ACC112 (cell line): ENCODE results near the gene N4BP2.

Experiments used
- H2AFZ ChIP-seq: fragments of 200-600 bp; sonication (generic); one replicate; pipeline ENCODE4 v1.6.0; 2017; ENCODE audit warnings: antibody characterized with exemption, low read length; ENCODE audit not compliant: unreplicated experiment
- H3K27ac ChIP-seq: fragments of 200-600 bp; sonication (generic); 2 replicates; pipeline ENCODE4 v1.5.1; 2014; ENCODE audit warnings: low read depth, mild to moderate bottlenecking, antibody characterized with exemption, low read length, moderate library complexity
- H3K27me3 ChIP-seq: fragments of 200-600 bp; sonication (generic); 2 replicates; pipeline ENCODE4 v1.6.1; 2014; ENCODE audit warnings: mild to moderate bottlenecking, antibody characterized with exemption, low read length, moderate library complexity, mixed read lengths; ENCODE audit not compliant: insufficient read depth
- H3K36me3 ChIP-seq: fragments of 200-600 bp; sonication (generic); 2 replicates; pipeline ENCODE4 v1.6.1; 2016; ENCODE audit warnings: mild to moderate bottlenecking, antibody characterized with exemption, low read length, moderate library complexity, mixed read lengths; ENCODE audit not compliant: insufficient read depth
- H3K4me1 ChIP-seq: fragments of 200-600 bp; sonication (generic); one replicate; pipeline ENCODE4 v1.6.1; 2016; ENCODE audit warnings: low read length, mixed read lengths; ENCODE audit not compliant: insufficient read depth, unreplicated experiment, control insufficient read depth
- H3K4me3 ChIP-seq: fragments of 200-600 bp; sonication (generic); 2 replicates; pipeline ENCODE4 v1.5.1; 2014; ENCODE audit warnings: mild to moderate bottlenecking, low read depth, low read length
- H3K79me2 ChIP-seq: fragments of 200-600 bp; sonication (generic); one replicate; pipeline ENCODE4 v1.6.0; 2016; ENCODE audit warnings: low read length; ENCODE audit not compliant: control insufficient read depth, unreplicated experiment, insufficient read depth

N4BP2 gene

GRCh38 chr4:40179360-40179759 lies 122.7 kb downstream of the N4BP2 start:
- Histone ChIP-seq H3K36me3 (no peaks in the 10 kb centered on the region), H3K27ac (peak overlapping the region; percentile 94), H3K79me2 (no peaks in the 10 kb centered on the region), H3K4me1 (peaks cover 24% of the 10 kb centered on the region), H3K4me3 (no peak overlapping the region), H2AFZ (no peak overlapping the region), H3K27me3 (no peaks in the 10 kb centered on the region)

GRCh38 chr4:40180356-40180755 lies 123.7 kb downstream of the N4BP2 start:
- Histone ChIP-seq H3K4me3 (no peak overlapping the region), H3K79me2 (no peaks in the 10 kb centered on the region), H2AFZ (peak overlapping the region; percentile 34), H3K36me3 (no peaks in the 10 kb centered on the region), H3K27me3 (no peaks in the 10 kb centered on the region), H3K4me1 (peaks cover 30% of the 10 kb centered on the region), H3K27ac (peak overlapping the region; percentile 94)

GRCh38 chr4:40182001-40182400 lies 125.4 kb downstream of the N4BP2 start:
- Histone ChIP-seq H3K79me2 (no peaks in the 10 kb centered on the region), H3K36me3 (no peaks in the 10 kb centered on the region), H2AFZ (no peak overlapping the region), H3K27me3 (no peaks in the 10 kb centered on the region), H3K27ac (no peak overlapping the region; the same call in 1 of the 2 replicates), H3K4me3 (no peak overlapping the region), H3K4me1 (peaks cover 46% of the 10 kb centered on the region)

- Histone ChIP-seq H3K4me3 (no peak overlapping the region), H2AFZ (no peak overlapping the region), H3K4me1 (peaks cover 47% of the 10 kb centered on the region), H3K79me2 (no peaks in the 10 kb centered on the region), H3K27ac (peak overlapping the region; percentile 83; the same call in 1 of the 2 replicates), H3K27me3 (no peaks in the 10 kb centered on the region), H3K36me3 (no peaks in the 10 kb centered on the region)
Observed at GRCh38 chr4:40182954-40183353, 126.3 kb downstream of the N4BP2 start.

- Histone ChIP-seq H2AFZ (peak overlapping the region; percentile 88), H3K27ac (peak overlapping the region; percentile 83), H3K79me2 (no peaks in the 10 kb centered on the region), H3K4me1 (peaks cover 47% of the 10 kb centered on the region), H3K4me3 (peak overlapping the region; percentile 8; the same call in 1 of the 2 replicates), H3K27me3 (no peaks in the 10 kb centered on the region), H3K36me3 (no peaks in the 10 kb centered on the region)
Observed at GRCh38 chr4:40183615-40184411, 127.2 kb downstream of the N4BP2 start.

GRCh38 chr4:40185830-40186664 lies 129.4 kb downstream of the N4BP2 start:
- Histone ChIP-seq H3K36me3 (no peaks in the 10 kb centered on the region), H3K4me1 (peaks cover 33% of the 10 kb centered on the region), H3K79me2 (no peaks in the 10 kb centered on the region), H3K27me3 (no peaks in the 10 kb centered on the region), H3K27ac (peak overlapping the region; percentile 83), H2AFZ (peak overlapping the region; percentile 74), H3K4me3 (no peak overlapping the region)

- no peaks in the 10 kb centered on the region for H3K36me3 ChIP-seq
- peak overlapping the region; percentile 83 for H3K27ac ChIP-seq
- no peak overlapping the region for H3K4me3 ChIP-seq
- no peaks in the 10 kb centered on the region for H3K27me3 ChIP-seq
- H2AFZ ChIP-seq, result no peak overlapping the region
- H3K79me2 ChIP-seq, result no peaks in the 10 kb centered on the region
- peaks cover 33% of the 10 kb centered on the region for H3K4me1 ChIP-seq
Observed at GRCh38 chr4:40186665-40187014, 130.0 kb downstream of the N4BP2 start.

GRCh38 chr4:40187386-40187906 lies 130.8 kb downstream of the N4BP2 start:
- no peaks in the 10 kb centered on the region for H3K36me3 ChIP-seq
- H3K79me2 ChIP-seq, result no peaks in the 10 kb centered on the region
- no peaks in the 10 kb centered on the region for H3K27me3 ChIP-seq
- peaks cover 33% of the 10 kb centered on the region for H3K4me1 ChIP-seq
- no peak overlapping the region for H3K27ac ChIP-seq
- no peak overlapping the region for H2AFZ ChIP-seq
- H3K4me3 ChIP-seq, result no peak overlapping the region

- peaks cover 18% of the 10 kb centered on the region for H3K4me1 ChIP-seq
- H3K36me3 ChIP-seq, result no peaks in the 10 kb centered on the region
- no peak overlapping the region for H2AFZ ChIP-seq
- no peaks in the 10 kb centered on the region for H3K27me3 ChIP-seq
- H3K27ac ChIP-seq, result no peak overlapping the region
- H3K79me2 ChIP-seq, result no peaks in the 10 kb centered on the region
- H3K4me3 ChIP-seq, result no peak overlapping the region
Observed at GRCh38 chr4:40190019-40190418, 133.4 kb downstream of the N4BP2 start.

GRCh38 chr4:40190465-40190864 lies 133.8 kb downstream of the N4BP2 start:
- no peak overlapping the region for H3K27ac ChIP-seq
- no peaks in the 10 kb centered on the region for H3K79me2 ChIP-seq
- no peak overlapping the region for H2AFZ ChIP-seq
- no peaks in the 10 kb centered on the region for H3K27me3 ChIP-seq
- H3K36me3 ChIP-seq, result no peaks in the 10 kb centered on the region
- no peak overlapping the region for H3K4me3 ChIP-seq
- peaks cover 16% of the 10 kb centered on the region for H3K4me1 ChIP-seq
